Measurements from ENCODE around the gene ST6GAL1.

- TF ChIP-seq, protein P1, sequence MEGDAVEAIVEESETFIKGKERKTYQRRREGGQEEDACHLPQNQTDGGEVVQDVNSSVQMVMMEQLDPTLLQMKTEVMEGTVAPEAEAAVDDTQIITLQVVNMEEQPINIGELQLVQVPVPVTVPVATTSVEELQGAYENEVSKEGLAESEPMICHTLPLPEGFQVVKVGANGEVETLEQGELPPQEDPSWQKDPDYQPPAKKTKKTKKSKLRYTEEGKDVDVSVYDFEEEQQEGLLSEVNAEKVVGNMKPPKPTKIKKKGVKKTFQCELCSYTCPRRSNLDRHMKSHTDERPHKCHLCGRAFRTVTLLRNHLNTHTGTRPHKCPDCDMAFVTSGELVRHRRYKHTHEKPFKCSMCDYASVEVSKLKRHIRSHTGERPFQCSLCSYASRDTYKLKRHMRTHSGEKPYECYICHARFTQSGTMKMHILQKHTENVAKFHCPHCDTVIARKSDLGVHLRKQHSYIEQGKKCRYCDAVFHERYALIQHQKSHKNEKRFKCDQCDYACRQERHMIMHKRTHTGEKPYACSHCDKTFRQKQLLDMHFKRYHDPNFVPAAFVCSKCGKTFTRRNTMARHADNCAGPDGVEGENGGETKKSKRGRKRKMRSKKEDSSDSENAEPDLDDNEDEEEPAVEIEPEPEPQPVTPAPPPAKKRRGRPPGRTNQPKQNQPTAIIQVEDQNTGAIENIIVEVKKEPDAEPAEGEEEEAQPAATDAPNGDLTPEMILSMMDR (IDR thresholded peaks at IDR 0.05) = no peak
- TF ChIP-seq SIN3A (IDR thresholded peaks at IDR 0.05; ENCODE audit: borderline replicate concordance, low read depth, low read length) (no peak), GATA2 (CRISPR knock-in tag; IDR thresholded peaks at IDR 0.05) (no peak), TAF1 (IDR thresholded peaks at IDR 0.05; ENCODE audit: borderline replicate concordance, low read depth, low read length) (no peak), SMC3 (IDR thresholded peaks at IDR 0.05; ENCODE audit: low read depth, low read length) (no peak), POLR2AphosphoS5 (IDR thresholded peaks at IDR 0.05; ENCODE audit: low read depth, low read length) (no peak), EP300 (IDR thresholded peaks at IDR 0.05; ENCODE audit: borderline replicate concordance in 1 of 2, low read depth in 1 of 2, low read length in 1 of 2) (no peak)
- TF ChIP-seq, protein P2, sequence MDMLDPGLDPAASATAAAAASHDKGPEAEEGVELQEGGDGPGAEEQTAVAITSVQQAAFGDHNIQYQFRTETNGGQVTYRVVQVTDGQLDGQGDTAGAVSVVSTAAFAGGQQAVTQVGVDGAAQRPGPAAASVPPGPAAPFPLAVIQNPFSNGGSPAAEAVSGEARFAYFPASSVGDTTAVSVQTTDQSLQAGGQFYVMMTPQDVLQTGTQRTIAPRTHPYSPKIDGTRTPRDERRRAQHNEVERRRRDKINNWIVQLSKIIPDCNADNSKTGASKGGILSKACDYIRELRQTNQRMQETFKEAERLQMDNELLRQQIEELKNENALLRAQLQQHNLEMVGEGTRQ (IDR thresholded peaks at IDR 0.05; ENCODE audit: borderline replicate concordance, low read depth, low read length) = no peak
Measured at GRCh38 chr3:186976837-186977750, 46.8 kb downstream of the ST6GAL1 start.

All from SK-N-SH (cell line).